ENCODE measurements around the gene ESPNL.
A peak's percentile ranks its signal among the peaks of the same experiment; 100 is the strongest.

The ESPNL gene

DNA sequence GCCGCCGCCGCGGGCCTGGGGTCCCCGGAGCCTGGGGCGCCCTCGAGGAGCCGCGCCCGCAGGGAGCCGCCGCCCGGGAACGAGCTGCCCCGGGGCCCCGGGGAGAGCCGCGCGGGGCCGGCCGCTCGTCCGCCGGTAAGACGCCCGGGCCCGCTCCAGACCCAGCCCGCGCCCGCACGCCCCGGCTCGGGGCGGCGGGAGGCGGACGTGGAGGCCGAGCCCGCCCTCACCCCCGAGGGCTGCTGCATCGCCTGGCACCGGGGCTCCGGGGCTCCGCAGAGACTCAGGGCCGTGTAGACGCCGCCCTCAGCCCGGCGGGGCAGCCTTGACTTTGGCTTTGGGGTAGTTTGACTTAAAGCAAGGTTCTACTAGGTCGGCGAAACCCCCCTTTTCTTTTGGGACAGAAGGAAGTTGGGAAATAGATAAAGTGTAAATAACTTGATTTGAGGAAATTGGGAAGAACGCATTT is 59.0 kb downstream of the ESPNL start:
- peak overlapping the region; percentile 31 for H3K4me3 ChIP-seq (ENCODE audit: low read length)
- no peak for DNase-seq (ENCODE audit: low read depth)
- TF ChIP-seq, protein P1, sequence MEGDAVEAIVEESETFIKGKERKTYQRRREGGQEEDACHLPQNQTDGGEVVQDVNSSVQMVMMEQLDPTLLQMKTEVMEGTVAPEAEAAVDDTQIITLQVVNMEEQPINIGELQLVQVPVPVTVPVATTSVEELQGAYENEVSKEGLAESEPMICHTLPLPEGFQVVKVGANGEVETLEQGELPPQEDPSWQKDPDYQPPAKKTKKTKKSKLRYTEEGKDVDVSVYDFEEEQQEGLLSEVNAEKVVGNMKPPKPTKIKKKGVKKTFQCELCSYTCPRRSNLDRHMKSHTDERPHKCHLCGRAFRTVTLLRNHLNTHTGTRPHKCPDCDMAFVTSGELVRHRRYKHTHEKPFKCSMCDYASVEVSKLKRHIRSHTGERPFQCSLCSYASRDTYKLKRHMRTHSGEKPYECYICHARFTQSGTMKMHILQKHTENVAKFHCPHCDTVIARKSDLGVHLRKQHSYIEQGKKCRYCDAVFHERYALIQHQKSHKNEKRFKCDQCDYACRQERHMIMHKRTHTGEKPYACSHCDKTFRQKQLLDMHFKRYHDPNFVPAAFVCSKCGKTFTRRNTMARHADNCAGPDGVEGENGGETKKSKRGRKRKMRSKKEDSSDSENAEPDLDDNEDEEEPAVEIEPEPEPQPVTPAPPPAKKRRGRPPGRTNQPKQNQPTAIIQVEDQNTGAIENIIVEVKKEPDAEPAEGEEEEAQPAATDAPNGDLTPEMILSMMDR (IDR thresholded peaks at IDR 0.05; ENCODE audit: insufficient read depth, low read depth, low read length, missing control alignments), result no peak

DNA sequence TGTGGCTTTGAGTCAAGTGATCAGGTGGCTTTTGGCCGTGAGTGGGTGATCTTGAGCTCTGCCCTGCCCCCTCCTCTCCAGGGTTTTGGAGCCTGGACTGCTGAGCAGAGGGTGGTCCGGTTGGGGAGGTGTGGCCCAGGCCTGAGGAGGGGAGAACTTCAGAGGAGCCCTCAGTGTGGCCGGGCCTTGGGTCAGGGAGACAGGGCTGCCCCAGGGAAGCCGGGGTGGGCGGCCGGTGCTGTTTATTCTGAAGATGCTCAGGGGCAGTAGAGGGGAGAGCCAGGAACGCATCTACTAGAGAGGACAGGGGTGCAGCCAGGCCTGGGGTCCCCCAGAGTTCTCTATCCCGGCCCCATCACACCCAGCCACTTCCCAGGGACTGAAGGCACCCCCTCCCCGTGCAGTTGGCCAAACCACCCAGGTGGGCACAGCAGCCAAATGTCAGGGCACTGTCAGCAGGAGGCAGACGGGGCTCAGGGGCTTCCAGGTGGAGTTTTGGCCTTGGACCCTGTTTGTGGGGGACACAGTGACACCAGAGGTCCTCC is 59.6 kb downstream of the ESPNL start:
- TF ChIP-seq, protein P1 (IDR thresholded peaks at IDR 0.05; ENCODE audit: insufficient read depth, low read depth, low read length, missing control alignments), result no peak
- DNase-seq (ENCODE audit: low read depth), result no peak
- no peak overlapping the region for H3K4me3 ChIP-seq (ENCODE audit: low read length)

DNA sequence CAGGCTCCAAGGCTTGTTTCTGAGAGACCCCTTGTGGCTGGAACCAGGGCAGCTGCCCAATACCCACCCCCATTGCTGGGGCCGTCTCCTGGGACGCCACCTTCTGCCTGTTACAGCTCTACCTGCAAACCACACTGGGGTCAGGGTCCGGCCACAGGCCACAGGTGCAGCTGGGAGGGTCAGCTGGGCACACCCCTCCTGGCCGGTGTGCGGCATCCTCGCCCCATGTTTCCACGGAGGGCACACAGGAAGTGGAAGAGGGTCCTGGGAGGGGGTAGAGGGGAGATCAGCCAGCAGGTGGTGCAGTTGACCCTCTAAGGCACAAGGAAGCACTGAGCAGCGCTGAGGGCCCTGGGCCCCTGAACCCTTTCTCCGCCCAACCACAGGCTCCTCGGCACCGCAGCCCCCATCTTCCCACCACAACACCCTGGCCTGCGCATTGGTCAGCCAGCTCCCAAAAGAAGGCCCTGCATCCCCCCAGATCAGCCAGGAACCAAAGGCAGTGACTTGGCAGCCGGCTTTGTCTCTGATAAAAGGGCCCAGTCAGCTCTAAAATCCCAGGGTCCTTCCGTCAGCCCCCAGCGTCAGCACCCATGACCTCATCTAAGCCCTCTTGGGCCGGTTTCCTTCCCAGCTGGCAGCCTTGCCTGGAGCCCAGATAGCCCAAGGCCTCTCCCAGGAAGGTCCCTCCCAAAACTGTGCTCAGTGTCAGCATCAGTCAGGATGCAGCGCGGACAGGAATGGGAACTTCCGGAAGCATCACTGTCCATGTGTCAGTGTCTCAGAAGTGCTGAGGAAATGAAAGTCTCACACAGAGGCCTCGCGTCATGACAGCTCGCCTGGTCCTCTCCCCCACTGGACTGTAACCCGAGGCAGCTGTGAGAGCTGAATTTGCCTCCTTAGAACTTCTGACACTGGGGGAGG is 60.3 kb downstream of the ESPNL start:
- no peak for DNase-seq (ENCODE audit: low read depth)
- TF ChIP-seq, protein P1 (IDR thresholded peaks at IDR 0.05; ENCODE audit: insufficient read depth, low read depth, low read length, missing control alignments), result no peak
- H3K4me3 ChIP-seq (ENCODE audit: low read length), result no peak overlapping the region

DNA sequence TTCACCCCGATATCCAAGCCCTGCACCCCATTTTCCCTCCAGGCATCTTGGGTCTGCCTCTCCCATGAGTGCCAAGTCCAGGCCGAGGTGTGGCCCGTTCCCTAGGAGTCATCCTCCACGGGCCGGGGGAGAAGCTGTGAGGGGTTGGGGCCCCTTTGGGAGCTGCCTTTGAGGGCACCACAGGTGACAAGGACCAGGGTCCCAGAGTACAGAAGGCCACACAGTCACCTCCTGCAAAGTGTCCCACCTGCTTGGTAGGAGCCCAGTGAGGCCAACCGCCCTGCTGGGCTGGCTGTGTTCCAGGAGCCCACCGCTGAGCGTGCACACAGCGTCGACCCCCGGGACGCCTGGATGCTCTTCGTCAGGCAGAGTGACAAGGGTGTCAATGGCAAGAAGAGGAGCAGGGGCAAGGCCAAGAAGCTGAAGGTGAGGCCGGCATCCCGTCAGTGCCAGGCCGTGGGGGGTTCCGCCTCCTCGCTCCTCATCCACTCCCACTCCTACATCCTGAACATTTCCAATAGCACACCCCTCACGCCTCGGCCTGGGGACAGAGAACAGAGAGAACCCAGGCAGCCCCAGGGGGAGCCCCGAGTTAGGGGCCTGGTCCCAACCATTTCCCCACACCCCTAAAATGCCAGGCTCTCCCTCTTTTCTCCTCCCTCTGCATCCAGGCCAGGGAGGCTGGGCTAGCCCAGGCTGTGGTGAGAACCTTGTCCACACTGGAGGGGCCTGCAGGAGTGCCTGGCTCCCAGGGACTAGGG is 61.3 kb downstream of the ESPNL start:
- TF ChIP-seq, protein P1 (IDR thresholded peaks at IDR 0.05; ENCODE audit: insufficient read depth, low read depth, low read length, missing control alignments), result no peak
- no peak overlapping the region for H3K4me3 ChIP-seq (ENCODE audit: low read length)
- no peak for DNase-seq (ENCODE audit: low read depth)

- DNase-seq (ENCODE audit: low read depth), result no peak
- TF ChIP-seq, protein P1 (IDR thresholded peaks at IDR 0.05; ENCODE audit: insufficient read depth, low read depth, low read length, missing control alignments), result no peak
- H3K4me3 ChIP-seq (ENCODE audit: low read length), result no peak overlapping the region
These were observed 62.2 kb downstream of the ESPNL start for GRCh38 chr2:238162251-238162845.

DNA sequence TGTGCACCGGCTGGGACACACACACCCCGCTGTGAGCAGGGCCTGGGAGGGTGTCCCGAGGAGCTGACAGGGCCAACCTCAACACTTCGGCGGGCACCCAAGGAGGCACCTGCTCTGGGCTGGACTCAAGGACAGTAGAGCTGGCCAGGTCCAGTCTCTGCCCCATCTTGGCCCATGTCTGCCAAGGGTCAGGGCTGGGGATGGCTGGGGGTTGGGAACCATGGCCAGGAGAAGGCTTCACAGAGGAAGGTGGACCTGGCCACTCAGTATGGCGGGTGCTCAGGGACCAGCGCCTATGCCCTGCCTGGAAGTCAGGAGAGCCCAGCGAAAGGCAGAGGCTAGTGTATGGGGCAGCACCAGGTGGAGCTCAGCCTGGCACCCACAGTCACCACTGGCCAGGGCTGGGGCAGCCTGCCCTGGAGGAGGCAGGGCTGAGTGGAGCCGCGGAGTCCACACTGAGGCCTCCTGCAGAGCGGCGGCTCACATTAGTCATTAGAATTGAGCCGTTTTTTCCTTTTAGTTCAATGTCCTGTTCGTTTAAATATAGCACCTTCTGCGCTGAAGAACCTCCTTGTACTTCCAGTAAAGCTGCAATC is 62.8 kb downstream of the ESPNL start:
- TF ChIP-seq, protein P1 (IDR thresholded peaks at IDR 0.05; ENCODE audit: insufficient read depth, low read depth, low read length, missing control alignments), result no peak
- no peak for DNase-seq (ENCODE audit: low read depth)
- peak overlapping the region; percentile 1 for H3K4me3 ChIP-seq (ENCODE audit: low read length)
